HUDEP-2 (cell line): ENCODE measurements around the gene RFNG.

ENCODE experiments used
- DNase-seq, 76 experiments: peaks; one replicate each; lab custom pipeline; 2025; ENCODE audit not compliant: unreplicated experiment in 76 of 76; lab: John Stamatoyannopoulos, UW

Gene RFNG

DNA sequence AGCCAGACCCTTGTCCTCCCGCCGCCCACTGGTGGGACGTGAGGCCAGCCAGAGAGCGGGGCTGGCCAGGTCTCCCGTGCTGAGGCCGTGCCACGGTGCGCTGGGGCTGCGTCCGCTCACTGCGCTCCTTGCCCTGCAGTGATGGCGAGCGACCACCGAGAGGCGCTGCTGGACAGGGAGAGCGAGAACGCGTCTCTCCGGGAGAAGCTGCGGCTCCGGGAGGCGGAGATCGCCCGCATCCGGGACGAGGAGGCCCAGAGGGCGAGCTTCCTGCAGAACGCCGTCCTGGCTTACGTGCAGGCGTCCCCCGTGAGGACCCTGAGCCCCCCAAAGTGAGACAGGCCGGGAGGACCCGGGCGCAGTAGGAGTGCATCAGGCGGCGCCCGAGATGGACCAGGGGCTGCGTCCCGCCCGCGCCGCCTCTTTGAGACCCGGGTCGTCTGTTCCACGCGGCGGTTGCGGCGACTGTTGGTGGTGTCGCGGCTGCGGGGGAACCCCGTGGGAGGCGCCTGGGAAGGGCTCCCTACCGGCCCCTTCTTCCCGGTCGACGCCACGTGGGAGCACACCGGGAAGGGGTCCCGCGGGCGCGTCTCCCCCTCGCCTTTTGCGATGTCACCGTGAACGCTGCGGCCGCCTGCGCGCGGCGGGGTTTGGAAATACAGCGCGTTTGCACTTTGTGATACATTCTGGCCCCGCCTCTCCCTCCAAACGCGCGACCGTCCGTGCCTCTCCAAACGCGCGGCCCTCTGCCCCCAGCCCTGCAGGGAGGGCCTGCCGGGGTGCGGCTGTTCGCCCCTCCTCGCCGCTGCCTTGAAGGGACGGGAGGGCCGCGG lies 20.9 kb downstream of the RFNG start:
- peak in 73 of 76 experiments; percentile 12 to 87 (median 68) for DNase-seq

DNA sequence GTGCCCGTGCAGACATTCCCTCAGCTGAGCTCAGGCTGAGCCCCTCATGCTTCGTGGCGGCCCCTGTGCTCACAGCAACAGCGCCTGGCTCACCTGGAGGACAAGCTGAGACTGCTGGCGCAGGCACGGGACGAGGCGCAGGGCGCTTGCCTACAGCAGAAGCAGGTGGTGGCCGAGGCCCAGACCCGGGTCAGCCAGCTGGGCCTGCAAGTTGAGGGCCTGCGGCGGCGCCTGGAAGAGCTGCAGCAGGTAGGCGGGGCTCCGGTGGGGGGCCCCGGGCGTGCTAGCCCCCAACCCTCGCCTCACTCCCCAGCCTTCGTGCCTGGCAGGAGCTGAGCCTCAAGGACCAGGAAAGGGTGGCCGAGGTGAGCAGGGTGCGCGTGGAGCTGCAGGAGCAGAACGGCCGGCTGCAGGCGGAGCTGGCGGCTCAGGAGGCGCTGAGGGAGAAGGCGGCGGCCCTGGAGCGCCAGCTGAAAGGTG lies 21.6 kb downstream of the RFNG start:
- DNase-seq = no peak

DNA sequence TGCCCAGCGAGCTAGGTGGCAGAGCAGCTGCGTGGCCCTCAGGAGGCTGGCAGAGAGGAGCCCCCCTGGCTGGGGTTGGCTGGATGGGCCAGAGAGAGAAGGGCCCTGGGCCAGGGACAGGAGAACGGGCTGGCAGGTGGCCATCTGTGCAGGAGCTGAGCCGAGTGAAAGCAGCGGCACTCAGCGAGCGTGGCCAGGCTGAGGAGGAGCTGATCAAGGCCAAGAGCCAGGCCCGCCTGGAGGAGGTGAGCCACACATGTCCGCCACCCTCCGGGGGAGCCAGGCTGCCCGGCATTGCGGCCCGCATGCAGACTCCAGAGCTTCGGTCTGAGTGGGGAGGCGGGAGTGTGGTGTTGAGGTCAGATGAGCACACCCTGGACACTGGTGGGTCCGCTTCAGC lies 22.2 kb downstream of the RFNG start:
- no peak for DNase-seq

DNA sequence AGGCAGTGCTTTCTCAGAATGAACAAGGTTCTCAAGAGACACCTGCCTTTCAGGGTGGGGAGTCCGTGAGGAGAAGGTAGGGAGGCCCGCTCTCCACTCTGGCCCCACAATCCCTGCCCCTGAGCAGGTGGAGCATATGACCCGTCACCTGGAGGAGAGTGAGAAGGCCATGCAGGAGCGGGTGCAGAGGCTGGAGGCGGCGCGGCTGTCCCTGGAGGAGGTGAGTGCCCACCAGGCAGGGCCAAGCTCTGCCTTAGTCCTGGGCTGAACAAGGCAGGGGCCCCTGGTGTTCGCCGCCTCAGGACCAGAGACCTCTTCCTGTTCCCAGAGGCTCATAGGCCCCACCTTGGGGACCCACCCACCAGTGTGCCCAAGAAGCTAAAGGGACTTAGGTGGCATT lies 22.6 kb downstream of the RFNG start:
- DNase-seq = no peak

DNA sequence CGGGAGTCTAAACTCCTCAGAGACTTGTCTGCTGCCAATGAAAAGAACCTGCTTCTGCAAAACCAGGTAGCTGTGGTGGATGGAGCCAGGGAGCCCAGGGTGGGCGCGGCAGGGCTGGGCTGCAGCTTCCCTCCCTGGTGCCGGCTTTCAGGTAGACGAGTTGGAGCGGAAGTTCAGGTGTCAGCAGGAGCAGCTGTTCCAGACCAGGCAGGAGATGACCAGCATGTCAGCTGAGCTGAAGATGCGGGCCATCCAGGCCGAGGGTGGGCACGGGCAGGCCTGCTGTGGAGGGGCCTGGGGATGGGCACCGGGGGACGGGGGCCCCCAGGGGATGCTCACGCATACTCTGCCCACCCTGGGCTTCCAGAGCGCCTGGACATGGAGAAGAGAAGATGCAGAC lies 23.4 kb downstream of the RFNG start:
- DNase-seq = no peak

DNA sequence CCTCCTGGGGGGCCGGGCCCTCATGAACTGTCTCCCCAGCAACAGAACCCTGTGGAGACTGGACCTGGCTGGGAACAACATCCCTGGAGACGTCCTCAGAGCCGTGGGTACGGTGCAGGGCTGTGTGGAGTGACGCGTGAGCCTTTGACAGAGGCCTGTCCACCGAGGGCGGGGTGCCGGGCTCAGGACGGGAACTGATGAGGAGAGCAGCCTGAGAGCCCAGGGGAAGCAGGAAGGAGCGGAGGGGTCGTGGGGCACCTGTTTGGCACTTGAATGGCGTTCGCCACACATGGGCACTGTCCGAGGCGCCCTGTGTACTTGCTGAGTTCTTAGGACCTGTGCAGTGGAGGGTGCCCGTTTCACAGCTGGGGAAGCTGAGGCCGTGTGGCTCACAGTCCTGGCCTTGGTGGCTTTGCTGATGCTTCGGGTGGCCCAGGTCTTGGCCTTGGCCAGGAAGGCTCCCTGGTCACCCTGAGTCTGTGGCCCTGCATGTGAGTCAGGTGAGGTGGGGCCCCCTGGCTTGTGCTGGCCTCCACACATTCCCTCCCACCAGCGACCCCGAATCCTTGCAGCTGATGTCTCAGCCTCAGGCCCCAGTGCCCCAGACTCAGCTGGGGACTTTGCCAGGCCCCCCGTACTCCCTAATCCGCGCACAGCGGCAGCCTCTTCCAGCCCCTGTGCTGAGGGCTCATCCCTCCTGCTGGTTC lies 26.1 kb downstream of the RFNG start:
- no peak for DNase-seq

DNA sequence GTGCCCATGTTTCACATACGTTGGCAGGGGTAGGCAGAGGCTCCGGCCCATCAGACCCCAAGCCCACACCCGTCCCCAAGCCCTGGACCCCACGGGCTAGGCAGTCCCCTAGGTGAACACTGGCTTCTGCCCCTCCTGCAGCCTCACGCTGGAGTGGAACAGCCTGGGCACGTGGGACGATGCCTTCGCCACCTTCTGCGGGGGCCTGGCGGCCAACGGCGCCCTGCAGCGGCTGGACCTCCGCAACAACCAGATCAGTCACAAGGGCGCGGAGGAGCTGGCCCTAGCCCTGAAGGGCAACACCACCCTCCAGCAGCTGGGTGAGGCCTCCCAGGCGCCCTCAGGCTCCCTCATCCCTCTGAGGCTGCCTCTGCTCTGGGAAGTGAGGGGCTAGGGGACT lies 26.8 kb downstream of the RFNG start:
- DNase-seq = no peak

DNA sequence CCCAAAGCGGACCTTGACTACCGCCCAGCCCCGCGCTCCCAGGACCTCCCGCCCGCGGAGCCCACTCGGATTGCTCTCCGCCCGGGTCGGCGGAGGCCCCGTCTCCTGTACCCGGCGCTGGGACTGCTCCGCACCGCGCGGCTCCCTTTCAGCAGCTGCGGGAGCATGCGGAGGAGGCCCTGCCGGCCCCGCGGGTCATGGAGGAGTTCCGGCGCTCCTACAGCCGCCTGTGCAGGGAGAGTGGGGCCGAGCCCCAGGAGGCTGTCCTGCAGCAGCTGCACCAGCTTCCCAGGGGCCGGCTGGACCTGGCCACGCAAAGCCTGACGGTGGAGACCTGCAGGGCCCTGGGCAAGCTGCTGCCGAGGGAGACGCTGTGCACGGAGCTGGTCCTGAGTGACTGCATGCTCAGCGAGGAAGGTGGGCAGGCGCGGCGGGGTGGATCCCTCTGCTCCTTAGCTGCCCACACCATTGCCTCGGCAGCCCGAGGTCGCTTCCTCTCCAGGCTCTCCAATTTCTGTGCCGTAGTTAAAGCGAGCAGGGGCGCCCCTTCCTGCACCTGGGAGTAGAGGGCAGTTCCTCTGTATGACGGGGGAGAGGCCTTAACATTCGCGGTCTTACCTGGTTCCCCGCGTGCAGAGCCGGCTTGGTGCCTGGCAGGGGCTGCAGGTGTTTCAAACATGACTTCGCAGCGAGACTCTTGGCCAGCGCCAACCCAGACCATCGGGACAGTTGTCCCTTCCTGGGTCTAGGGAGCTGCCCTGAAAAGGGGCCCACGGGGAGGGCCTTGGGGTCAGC lies 28.0 kb downstream of the RFNG start:
- DNase-seq = peak in 14 of 76 experiments; percentile 5 to 76 (median 28)

DNA sequence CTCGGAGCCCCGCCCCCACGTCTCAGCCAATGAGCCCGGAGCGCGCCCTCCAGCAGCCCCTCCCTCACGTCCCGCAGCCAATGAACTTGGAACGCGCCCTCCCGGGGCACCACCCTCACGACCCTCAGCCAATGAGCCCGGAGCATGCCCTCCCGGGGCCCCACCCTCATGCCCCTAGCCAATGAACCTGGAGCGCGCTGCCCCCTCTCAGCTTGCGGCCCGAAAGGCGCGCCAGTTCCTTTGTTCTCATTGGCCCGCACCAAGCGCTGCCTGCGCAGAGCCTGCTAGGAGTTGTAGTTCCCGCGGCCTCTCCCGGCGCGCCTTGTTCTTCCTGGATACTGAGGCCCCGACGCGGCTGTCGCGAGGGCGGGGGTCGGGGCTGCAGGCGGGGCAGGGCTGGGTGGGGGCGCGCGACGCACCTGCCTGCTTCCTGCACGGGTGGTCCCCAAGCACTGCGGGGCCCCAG lies 28.6 kb downstream of the RFNG start, which contains the start of gene LRRC45:
TSS of gene LRRC45 (plus strand) at position 325 of the 466 bp plus-strand sequence. CDS start 339 bp downstream, outside the sequence.
- DNase-seq = peak in 75 of 76 experiments; percentile 86 to 100 (median 99)

DNA sequence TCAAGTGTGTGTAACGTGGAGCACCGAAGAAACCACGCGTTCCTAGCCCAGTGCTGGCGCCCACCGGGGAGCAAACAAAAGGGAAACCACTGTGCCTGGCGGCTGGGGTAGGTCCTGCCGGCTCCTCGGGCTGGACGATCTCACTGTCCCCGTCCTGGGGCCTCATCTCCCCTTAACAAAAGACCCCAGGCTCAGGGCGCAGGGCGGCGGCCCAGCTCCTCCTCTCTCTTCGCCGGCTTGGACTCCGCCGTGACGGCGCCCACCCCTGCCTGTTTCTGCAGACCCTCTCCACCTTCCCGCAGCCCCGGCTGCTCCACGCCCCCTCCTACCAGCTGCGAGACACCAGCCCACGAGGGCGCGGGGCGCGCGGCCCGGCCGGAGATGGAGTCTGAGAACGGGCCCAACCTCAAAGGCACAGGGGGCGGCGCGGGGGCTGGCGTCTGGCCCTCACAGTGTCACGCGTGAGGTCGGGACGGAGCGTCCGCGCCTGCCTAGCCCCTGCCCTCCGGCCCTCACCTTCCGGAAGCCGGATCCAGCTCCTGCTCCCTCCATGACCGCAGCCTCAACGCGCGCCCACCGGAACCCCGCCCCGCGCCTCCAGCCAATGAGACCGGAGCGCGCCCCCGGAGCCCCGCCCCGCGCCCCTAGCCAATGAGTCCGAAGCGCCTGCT lies 29.2 kb downstream of the RFNG start, which contains the start of gene CENPX:
TSS of gene CENPX (minus strand) at position 569 of the 671 bp plus-strand sequence. CDS start at position 552, 17 bp downstream.
- DNase-seq = no peak

DNA sequence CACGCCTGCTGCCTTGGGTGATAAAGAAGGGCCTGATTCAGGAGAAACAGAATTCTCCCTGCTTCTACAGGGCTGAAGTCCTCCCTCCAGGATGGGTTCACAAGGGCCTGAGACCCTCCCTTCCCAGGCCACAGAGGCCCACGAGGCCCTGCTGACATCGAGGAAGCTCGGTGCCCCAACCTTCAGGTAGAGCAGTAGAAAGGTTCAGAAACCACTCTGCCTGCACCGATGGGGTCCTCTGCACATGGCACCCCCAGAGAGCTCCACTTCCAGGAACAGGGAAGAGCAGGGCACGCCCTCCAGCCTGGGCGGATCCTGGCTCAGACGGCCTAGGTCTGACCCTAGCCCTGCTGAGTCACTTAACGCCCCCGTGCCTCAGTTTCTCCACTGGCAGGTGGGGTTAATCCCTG lies 29.7 kb downstream of the RFNG start:
- DNase-seq = peak in 11 of 76 experiments; percentile 16 to 40 (median 24)

DNA sequence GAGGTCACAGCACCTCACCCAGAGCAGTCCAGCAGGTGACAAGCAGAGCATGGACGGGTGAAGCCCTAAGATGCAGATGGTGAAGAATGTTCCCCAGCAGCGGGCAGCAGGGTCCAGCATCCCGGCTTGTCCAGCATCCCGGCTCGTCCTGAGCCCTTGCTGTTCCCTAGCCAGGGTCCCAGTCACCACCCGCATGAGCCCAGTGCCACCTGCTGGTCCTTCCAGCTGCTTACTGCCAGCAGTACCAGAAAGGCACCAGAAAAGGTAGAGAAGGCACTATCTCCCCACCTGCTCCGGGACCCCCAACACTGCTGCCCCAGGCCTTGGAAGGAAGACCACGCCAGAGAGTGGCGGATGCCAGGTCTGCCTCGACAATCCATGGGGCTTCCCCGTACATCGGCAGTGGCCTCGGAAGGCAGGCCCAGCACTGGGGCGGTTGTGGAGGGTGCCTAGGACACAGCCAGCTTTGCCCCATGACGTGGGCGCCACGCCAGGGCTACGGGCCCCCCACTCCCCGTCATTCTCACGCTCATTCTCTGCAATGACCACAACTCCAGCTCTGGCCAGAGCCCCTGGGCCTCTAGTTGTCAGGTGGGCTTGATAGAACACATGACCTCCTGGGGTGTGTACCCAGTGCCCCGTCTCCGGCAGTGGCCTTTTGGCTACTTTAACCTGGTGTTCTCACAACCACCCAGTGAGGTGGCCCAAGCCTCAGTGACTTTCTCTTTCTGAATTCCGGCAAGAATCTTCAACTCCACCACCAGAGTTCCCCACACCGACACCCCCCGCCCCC lies 30.3 kb downstream of the RFNG start:
- peak in 63 of 76 experiments; percentile 6 to 78 (median 47) for DNase-seq

DNA sequence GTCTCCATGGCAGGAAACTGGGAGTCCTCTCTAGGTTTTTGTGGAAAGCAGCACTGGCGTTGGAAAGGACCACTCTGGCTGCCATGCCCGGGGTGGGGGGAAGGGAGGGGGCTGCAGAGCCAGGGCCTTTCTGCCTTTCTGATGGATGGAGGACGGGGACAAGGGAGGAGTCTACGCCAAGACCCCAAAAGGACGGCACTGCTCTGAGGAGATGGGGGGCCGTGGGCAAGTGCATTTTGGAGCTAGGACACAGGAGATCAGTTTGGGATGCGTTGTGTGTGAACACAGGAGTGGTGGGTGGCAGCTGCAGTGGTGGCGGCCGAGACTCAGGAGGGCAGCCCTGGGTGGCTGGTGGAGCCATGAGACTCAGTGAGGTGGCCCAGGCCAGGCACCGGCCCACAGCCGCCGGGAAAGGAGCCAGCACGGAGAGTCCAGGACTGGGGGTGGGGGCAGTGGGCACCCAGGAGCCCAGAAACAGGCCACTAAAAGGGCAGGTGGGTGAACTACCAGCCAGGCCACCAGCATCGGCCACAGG lies 31.0 kb downstream of the RFNG start:
- no peak for DNase-seq

DNA sequence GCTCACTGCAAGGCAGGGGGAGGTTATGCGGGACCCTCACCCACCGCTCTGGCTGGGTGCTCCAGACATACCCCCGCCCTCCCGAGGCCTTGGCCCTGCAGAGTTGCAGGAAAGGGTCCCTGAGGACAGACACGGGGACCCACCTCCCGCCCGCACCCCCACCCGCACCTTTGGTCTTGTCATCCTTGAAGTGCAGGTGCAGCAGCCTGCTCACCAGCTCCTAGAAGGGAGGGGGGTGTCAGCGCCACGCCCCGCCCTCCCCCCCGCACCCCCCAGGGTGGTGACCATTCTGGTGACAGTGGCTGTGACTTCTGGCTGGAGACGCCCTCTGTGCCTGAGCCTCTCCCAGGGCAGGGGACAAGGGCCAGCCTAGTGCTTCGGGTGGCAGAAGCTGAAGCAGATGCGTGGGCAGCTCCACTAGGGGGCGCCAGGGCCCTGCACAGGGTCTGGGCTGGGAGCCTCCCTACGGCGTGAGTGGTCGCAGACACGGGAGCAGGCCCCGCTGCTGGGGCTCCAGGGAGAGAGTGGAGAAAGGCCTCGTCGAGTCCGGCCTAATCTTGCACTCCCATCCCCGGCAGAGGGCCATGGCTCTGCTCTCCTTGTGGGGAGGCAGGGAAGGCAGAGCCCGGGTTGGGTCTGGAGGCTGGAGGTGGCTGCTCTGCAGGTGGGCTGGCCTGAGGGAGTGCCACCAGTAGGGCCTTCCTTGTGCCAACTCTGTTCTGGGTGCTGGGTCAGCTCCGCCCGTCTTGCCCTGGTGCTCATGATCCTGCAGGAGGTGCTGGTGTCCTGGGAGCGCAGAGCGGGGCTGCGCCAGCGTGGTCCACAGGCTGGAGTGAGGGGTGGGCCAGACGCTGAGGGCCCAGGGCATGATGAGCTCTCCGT lies 31.7 kb downstream of the RFNG start:
- DNase-seq = peak in 63 of 76 experiments; percentile 20 to 73 (median 53)

DNA sequence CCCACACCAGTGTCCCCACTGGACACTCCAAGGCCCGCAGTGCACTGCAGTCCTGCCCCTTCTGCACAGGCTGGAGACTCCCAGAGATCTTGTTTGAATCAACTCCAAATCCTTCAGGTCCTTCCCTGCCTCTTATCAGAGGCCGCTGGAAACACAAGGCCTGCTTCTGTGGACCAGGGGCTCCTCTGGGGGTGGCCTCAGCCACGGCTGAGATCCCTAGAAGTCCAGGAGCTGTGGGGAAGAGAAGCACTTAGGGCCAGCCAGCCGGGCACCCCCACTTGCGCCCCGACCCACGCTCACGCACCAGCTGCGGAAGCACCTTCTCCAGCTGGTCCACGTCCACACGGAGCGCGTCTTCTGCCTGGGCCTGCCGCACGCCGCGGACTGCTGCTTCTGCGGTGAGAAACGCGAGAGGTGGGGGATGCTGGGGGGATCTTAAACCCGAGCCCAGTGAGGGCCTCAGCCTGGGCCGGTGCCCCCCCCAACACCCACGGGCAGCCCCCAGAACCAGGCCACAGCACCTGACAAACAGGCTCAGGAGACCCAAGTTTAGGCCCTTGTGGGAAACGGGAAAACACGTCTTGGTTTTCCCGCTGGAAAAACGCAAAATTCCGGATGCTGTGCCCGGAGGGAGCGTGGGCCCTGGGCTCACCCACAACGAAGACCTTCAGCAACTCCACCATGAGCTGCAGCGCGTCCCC lies 32.5 kb downstream of the RFNG start:
- no peak for DNase-seq

DNA sequence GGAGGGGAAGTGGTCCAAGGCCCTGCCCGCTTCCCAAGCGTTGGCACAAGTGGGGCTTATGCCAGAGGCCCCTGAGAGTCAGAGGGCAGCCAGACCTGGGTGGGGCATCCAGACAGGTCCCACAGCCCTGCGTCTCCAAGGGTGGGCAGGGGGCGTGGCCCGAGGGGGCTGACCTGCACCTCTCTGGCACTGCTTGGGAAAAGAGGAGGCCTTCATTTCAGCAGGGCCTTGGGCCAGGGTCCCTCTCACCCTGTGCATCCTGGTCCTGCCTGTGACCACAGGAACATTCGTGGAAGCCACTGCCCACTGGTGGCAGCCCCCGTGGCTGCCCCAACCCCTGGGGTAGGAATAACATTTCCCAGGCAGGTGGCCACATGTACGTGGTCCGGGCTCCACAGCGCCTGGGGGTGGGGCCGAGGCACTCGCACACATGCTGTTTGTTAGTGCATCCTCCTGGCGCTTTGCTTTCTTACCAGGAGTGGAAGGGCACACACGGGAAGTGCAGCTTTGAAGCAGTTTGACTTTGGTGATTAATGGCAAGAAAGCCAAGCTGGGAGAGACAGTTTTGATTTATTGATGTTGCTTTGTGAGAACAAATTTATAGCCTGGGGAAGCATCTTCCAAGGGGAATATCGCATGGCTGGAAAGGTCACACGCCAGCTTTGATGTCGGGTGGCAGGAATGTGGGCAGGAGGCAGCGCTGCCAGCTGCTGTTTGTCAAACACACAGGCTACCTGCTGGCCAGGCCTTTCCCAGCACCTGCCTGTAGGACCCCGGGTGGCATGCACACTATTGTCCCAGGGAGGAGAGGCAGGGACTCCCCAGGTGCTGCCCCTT lies 33.2 kb downstream of the RFNG start:
- DNase-seq = peak in 1 of 76 experiments; percentile 5
